Type B pancreatic cell (in vitro differentiated cells): ENCODE results near the gene BMPR2. TPM values are rescaled to one million over a fixed set of nuclear protein-coding genes. Genes with fewer than 3 reads are reported as not detected.
"Not testable (repeated sequence)": the region's sequence is repeated elsewhere in the genome, so short reads cannot be mapped to it uniquely, and the experiment has no call there.

ENCODE experiments used
- DNase-seq: peaks from one replicate; pipeline ENCODE4 v3.0.0; 2021; ENCODE audit warnings: mixed read lengths; ENCODE audit not compliant: unreplicated experiment; ENCODE audit errors: extremely low spot score
- H3K27ac Mint-ChIP-seq: 2 replicates; pipeline ENCODE4 v1.8.0; 2021; ENCODE audit warnings: mild to moderate bottlenecking, mixed read lengths
- H3K27me3 Mint-ChIP-seq: 2 replicates; pipeline ENCODE4 v1.8.0; 2021; ENCODE audit warnings: mixed read lengths
- H3K36me3 Mint-ChIP-seq: 2 replicates; pipeline ENCODE4 v1.8.0; 2021; ENCODE audit warnings: mixed read lengths
- H3K4me1 Mint-ChIP-seq: one replicate; pipeline ENCODE4 v1.8.0; 2021; ENCODE audit warnings: mixed read lengths; ENCODE audit not compliant: unreplicated experiment
- H3K4me3 Mint-ChIP-seq: 2 replicates; pipeline ENCODE4 v1.8.0; 2021; ENCODE audit warnings: mild to moderate bottlenecking, mixed read lengths
- H3K9me3 Mint-ChIP-seq: 2 replicates; pipeline ENCODE4 v1.8.0; 2021; ENCODE audit warnings: mixed read lengths
- total RNA-seq: library from RNA; stranded (reverse); gene quantifications from 2 replicates; pipeline ENCODE4 v1.2.1, GENCODE V29; 2021; ENCODE audit warnings: low replicate concordance
- TF ChIP-seq, protein P1 (sequence below): fragments of 200-600 bp; sonication (generic); conservative IDR thresholded peaks from 2 replicates; pipeline ENCODE4 v1.5.0; 2021; ENCODE audit warnings: antibody characterized with exemption, mild to moderate bottlenecking

Gene BMPR2
- total RNA-seq, 1 donor from 2014 or later, result 34.8 TPM

DNA sequence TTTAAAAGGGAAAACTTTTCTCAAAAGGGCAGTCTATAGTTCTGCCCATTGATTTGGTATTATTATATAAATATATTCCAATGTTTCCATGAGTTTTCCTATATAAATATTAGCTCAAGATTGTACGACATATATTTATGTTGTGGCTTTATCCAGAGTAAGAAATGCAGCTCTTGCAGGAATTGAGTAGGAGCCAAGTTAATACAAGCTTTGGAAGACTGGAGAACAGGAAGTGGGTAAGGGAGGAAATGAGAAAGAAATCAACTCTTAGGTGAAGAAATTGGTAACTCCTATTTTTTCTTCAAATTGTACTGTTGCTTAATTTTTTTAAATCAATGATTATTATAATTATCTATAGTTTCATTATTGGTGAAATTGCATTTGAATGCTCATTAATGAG lies 153.3 kb downstream of the BMPR2 start:
- Mint-ChIP-seq H3K4me1 (no peaks in the 10 kb centered on the region), H3K9me3 (no peaks in the 10 kb centered on the region), H3K27me3 (no peaks in the 10 kb centered on the region), H3K27ac (no peak overlapping the region), H3K4me3 (no peak overlapping the region), H3K36me3 (peaks cover 14% of the 10 kb centered on the region)
- DNase-seq, result no peak
- TF ChIP-seq, protein P1, sequence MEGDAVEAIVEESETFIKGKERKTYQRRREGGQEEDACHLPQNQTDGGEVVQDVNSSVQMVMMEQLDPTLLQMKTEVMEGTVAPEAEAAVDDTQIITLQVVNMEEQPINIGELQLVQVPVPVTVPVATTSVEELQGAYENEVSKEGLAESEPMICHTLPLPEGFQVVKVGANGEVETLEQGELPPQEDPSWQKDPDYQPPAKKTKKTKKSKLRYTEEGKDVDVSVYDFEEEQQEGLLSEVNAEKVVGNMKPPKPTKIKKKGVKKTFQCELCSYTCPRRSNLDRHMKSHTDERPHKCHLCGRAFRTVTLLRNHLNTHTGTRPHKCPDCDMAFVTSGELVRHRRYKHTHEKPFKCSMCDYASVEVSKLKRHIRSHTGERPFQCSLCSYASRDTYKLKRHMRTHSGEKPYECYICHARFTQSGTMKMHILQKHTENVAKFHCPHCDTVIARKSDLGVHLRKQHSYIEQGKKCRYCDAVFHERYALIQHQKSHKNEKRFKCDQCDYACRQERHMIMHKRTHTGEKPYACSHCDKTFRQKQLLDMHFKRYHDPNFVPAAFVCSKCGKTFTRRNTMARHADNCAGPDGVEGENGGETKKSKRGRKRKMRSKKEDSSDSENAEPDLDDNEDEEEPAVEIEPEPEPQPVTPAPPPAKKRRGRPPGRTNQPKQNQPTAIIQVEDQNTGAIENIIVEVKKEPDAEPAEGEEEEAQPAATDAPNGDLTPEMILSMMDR, result no peak

GRCh38 chr2:202530038-202530437 lies 153.9 kb downstream of the BMPR2 start:
- Mint-ChIP-seq H3K4me3 (no peak overlapping the region), H3K4me1 (no peaks in the 10 kb centered on the region), H3K9me3 (no peaks in the 10 kb centered on the region), H3K27ac (no peak overlapping the region), H3K36me3 (peaks cover 14% of the 10 kb centered on the region), H3K27me3 (no peaks in the 10 kb centered on the region)
- DNase-seq, result no peak
- TF ChIP-seq, protein P1, result no peak

- not testable (repeated sequence) for H3K27me3 Mint-ChIP-seq, DNase-seq, H3K4me3 Mint-ChIP-seq, H3K4me1 Mint-ChIP-seq, H3K36me3 Mint-ChIP-seq, H3K27ac Mint-ChIP-seq, H3K9me3 Mint-ChIP-seq
Measured at GRCh38 chr2:202535290-202535689, 159.2 kb downstream of the BMPR2 start.

- Mint-ChIP-seq H3K4me1 (no peaks in the 10 kb centered on the region), H3K27me3 (no peaks in the 10 kb centered on the region), H3K27ac (no peak overlapping the region), H3K36me3 (peaks cover 7% of the 10 kb centered on the region), H3K4me3 (no peak overlapping the region), H3K9me3 (no peaks in the 10 kb centered on the region)
- TF ChIP-seq, protein P1, result no peak
- no peak for DNase-seq
Measured at GRCh38 chr2:202541137-202541536, 165.0 kb downstream of the BMPR2 start.

DNA sequence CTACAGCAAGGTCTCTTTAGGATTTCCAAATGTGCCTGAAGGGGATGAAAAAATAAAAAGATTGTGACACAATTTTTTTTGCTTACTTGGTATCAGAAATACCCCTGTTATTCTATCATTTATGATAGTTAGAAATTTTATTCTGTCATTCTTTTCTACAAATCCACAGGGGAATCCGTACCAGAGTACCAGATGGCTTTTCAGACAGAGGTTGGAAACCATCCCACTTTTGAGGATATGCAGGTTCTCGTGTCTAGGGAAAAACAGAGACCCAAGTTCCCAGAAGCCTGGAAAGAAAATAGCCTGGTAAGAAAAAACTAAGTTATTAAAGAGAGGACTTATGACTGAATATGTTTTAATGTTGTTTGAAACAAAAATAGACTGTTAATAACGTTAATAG lies 166.0 kb downstream of the BMPR2 start:
- H3K27ac Mint-ChIP-seq, result no peak overlapping the region
- H3K36me3 Mint-ChIP-seq, result peaks cover 7% of the 10 kb centered on the region
- H3K4me3 Mint-ChIP-seq, result no peak overlapping the region
- H3K4me1 Mint-ChIP-seq, result no peaks in the 10 kb centered on the region
- H3K27me3 Mint-ChIP-seq, result no peaks in the 10 kb centered on the region
- no peaks in the 10 kb centered on the region for H3K9me3 Mint-ChIP-seq
- TF ChIP-seq, protein P1, result no peak
- DNase-seq, result no peak

GRCh38 chr2:202545523-202545922 lies 169.4 kb downstream of the BMPR2 start:
- Mint-ChIP-seq H3K27me3 (no peaks in the 10 kb centered on the region), H3K4me1 (no peaks in the 10 kb centered on the region), H3K4me3 (no peak overlapping the region), H3K27ac (no peak overlapping the region), H3K36me3 (peaks cover 10% of the 10 kb centered on the region), H3K9me3 (no peaks in the 10 kb centered on the region)
- TF ChIP-seq, protein P1, result no peak
- DNase-seq, result no peak
